ENCODE measurements around the gene RGS11. TPM values are rescaled to one million over a fixed set of nuclear protein-coding genes. Genes with fewer than 3 reads are reported as not detected.

The RGS11 gene
- total RNA-seq, 1 experiment from 2014 or later, result 10.2 TPM

DNA sequence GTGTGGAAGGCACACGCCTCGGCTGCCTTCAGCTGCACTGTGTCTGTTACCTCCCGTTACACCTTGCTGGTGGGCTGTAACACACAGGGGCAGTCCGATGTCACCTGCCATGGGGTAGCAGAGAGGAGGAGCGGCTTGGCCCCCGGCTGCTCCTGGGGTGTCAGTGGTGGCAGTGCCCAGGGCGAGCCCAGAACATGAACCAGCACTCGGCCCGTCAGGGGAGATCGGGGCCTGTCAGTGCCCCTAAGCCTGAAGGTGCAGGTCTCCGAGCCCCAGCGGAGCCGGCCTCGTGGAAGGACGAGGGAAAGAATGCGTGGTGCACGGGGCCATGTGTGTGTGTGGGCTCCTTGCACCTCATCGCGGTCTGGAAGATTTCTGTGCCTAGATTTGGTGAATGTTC lies 15.4 kb downstream of the RGS11 start:
- no peak overlapping the region for H3K4me3 ChIP-seq (ENCODE audit: low read depth in 2 of 2, low read length in 2 of 2)
- H3K4me1 ChIP-seq (ENCODE audit: control insufficient read depth, insufficient read depth, low read length), result no peaks in the 10 kb centered on the region
- BruUV-seq (replicated peaks), result no TSS peak
- intact Hi-C loops (cut with micrococcal nuclease; ENCODE audit: unreplicated experiment) (no loop called here), in situ Hi-C loops (cut with HindIII; ENCODE audit: low pct_unique_long_range_greater_than_20kb, low sequenced_read_pairs) (no loop called here)
- CTCF ChIA-PET, result no interaction called here
- H3K36me3 ChIP-seq (ENCODE audit: control insufficient read depth, insufficient read depth, low read length), result no peaks in the 10 kb centered on the region
- POLR2A ChIA-PET, result no interaction called here
- TF ChIP-seq, protein P1, sequence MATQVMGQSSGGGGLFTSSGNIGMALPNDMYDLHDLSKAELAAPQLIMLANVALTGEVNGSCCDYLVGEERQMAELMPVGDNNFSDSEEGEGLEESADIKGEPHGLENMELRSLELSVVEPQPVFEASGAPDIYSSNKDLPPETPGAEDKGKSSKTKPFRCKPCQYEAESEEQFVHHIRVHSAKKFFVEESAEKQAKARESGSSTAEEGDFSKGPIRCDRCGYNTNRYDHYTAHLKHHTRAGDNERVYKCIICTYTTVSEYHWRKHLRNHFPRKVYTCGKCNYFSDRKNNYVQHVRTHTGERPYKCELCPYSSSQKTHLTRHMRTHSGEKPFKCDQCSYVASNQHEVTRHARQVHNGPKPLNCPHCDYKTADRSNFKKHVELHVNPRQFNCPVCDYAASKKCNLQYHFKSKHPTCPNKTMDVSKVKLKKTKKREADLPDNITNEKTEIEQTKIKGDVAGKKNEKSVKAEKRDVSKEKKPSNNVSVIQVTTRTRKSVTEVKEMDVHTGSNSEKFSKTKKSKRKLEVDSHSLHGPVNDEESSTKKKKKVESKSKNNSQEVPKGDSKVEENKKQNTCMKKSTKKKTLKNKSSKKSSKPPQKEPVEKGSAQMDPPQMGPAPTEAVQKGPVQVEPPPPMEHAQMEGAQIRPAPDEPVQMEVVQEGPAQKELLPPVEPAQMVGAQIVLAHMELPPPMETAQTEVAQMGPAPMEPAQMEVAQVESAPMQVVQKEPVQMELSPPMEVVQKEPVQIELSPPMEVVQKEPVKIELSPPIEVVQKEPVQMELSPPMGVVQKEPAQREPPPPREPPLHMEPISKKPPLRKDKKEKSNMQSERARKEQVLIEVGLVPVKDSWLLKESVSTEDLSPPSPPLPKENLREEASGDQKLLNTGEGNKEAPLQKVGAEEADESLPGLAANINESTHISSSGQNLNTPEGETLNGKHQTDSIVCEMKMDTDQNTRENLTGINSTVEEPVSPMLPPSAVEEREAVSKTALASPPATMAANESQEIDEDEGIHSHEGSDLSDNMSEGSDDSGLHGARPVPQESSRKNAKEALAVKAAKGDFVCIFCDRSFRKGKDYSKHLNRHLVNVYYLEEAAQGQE (IDR thresholded peaks at IDR 0.05; ENCODE audit: insufficient read depth in 1 of 2, low read depth in 2 of 2, low read length in 1 of 2), result no peak
- no peak for TF ChIP-seq POLR2AphosphoS5 (IDR thresholded peaks at IDR 0.05; ENCODE audit: low read depth, low read length)
- no peak for TF ChIP-seq SIN3A (IDR thresholded peaks at IDR 0.05; ENCODE audit: borderline replicate concordance, insufficient read depth, low read depth, low read length)
- no peak for TF ChIP-seq CTCF (IDR thresholded peaks at IDR 0.05)
- no peak for TF ChIP-seq TCF7L2 (IDR thresholded peaks at IDR 0.05; ENCODE audit: low read depth, low read length)
- no peaks in the 10 kb centered on the region for H3K27me3 ChIP-seq (ENCODE audit: control insufficient read depth, insufficient read depth, low read length)
- ATAC-seq (no peak), DNase-seq (ENCODE audit: low read depth, low spot score) (no peak)
- H3K27ac ChIP-seq (ENCODE audit: low read length), result no peak overlapping the region
- no peaks in the 10 kb centered on the region for H3K9me3 ChIP-seq (ENCODE audit: control insufficient read depth, insufficient read depth, low read depth, low read length)

DNA sequence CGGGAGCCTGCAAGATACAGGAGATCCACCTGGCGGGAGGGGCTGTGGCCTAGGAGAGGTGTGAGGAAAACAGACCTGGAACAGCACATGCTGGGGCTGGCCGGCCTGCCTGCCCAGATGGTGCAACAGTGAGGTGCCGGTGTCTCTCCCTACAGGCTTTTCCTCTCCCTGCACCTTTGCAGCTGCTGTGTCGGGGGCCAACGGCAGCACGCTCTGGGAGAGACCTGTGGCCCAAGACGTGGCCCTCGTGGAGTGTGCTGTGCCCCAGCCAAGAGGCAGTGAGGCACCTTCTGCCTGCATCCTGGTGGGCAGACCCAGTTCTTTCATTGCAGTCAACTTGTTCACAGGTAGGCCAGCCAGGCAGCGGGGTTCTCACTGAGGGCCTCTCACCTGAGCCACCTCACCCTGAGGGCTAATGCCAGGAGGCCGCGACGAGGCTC lies 15.9 kb downstream of the RGS11 start:
- no peaks in the 10 kb centered on the region for H3K27me3 ChIP-seq (ENCODE audit: control insufficient read depth, insufficient read depth, low read length)
- BruUV-seq (replicated peaks), result no TSS peak
- no peaks in the 10 kb centered on the region for H3K4me1 ChIP-seq (ENCODE audit: control insufficient read depth, insufficient read depth, low read length)

More for the DNA sequence above, 15.9 kb downstream of the RGS11 start:
- no peak for ATAC-seq
- no peak for DNase-seq (ENCODE audit: low read depth, low spot score)
- POLR2A ChIA-PET, result interaction anchor here (0.7 kb wide), 1 partner anchor 41 kb away, joined by 3 read pairs; no protein-coding TSS in a partner anchor
- TF ChIP-seq POLR2AphosphoS5 (IDR thresholded peaks at IDR 0.05; ENCODE audit: low read depth, low read length) (no peak), TCF7L2 (IDR thresholded peaks at IDR 0.05; ENCODE audit: low read depth, low read length) (no peak), SIN3A (IDR thresholded peaks at IDR 0.05; ENCODE audit: borderline replicate concordance, insufficient read depth, low read depth, low read length) (no peak), CTCF (IDR thresholded peaks at IDR 0.05) (no peak)
- TF ChIP-seq, protein P1 (IDR thresholded peaks at IDR 0.05; ENCODE audit: insufficient read depth in 1 of 2, low read depth in 2 of 2, low read length in 1 of 2), result no peak
- in situ Hi-C loops (cut with HindIII; ENCODE audit: low pct_unique_long_range_greater_than_20kb, low sequenced_read_pairs), result no loop called here
- Histone ChIP-seq H3K27ac (ENCODE audit: low read length) (no peak overlapping the region), H3K9me3 (ENCODE audit: control insufficient read depth, insufficient read depth, low read depth, low read length) (no peaks in the 10 kb centered on the region), H3K36me3 (ENCODE audit: control insufficient read depth, insufficient read depth, low read length) (no peaks in the 10 kb centered on the region), H3K4me3 (ENCODE audit: low read depth in 2 of 2, low read length in 2 of 2) (no peak overlapping the region)
- CTCF ChIA-PET, result no interaction called here
- intact Hi-C loops (cut with micrococcal nuclease; ENCODE audit: unreplicated experiment), result no loop called here

Data from Panc1 (cell line).